Panc1 (cell line): Measurements from ENCODE around the gene TNFRSF11A.

ENCODE experiments used
- TCF7L2 ChIP-seq: IDR thresholded peaks from 2 replicates; pipeline ENCODE4 v1.6.1; 2011; ENCODE audit warnings: mild to moderate bottlenecking, low read depth, low read length, inconsistent platforms
- TF ChIP-seq, protein P1 (sequence below): fragments of 450-650 bp; IDR thresholded peaks from 2 replicates; pipeline ENCODE4 v1.5.1; 2017; ENCODE audit warnings: mild to moderate bottlenecking

DNA sequence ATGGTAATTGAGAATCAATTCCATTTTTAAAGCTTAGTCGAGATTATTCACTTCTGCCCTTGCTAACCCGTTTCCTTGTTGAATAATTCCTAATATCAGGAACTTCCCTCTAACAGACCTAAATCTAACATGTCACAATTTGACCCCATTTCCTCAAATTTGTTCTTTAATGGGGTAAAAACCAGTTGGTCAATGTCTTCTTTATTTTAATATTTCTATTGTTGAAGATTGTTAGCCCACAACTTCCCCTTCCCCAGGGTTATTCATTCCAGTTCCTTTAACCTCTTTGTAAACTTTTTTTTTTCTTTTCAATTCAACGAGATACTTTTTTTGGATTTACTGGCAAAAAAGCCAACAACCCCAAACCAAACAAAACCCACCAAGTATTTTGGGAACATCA, 7.3 kb downstream of the TNFRSF11A start:
- TF ChIP-seq, protein P1, sequence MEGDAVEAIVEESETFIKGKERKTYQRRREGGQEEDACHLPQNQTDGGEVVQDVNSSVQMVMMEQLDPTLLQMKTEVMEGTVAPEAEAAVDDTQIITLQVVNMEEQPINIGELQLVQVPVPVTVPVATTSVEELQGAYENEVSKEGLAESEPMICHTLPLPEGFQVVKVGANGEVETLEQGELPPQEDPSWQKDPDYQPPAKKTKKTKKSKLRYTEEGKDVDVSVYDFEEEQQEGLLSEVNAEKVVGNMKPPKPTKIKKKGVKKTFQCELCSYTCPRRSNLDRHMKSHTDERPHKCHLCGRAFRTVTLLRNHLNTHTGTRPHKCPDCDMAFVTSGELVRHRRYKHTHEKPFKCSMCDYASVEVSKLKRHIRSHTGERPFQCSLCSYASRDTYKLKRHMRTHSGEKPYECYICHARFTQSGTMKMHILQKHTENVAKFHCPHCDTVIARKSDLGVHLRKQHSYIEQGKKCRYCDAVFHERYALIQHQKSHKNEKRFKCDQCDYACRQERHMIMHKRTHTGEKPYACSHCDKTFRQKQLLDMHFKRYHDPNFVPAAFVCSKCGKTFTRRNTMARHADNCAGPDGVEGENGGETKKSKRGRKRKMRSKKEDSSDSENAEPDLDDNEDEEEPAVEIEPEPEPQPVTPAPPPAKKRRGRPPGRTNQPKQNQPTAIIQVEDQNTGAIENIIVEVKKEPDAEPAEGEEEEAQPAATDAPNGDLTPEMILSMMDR = no peak
- no peak for TF ChIP-seq TCF7L2
